Stimulated activated CD4-positive, alpha-beta T cell treated with anti-CD3 and anti-CD28 coated beads, Interleukin-2, amount 100 ng/mL, for 4 hours (primary cell): Measurements from ENCODE around the gene IMPDH2.

Source experiments
- DNase-seq: peaks from one replicate; pipeline ENCODE4 v3.0.0-alpha.2; 2020; ENCODE audit warnings: low read depth

Gene IMPDH2

GRCh38 chr3:48980295-48980694, 48.9 kb downstream of the IMPDH2 start:
- DNase-seq: no peak

GRCh38 chr3:48979451-48979850, 49.7 kb downstream of the IMPDH2 start:
- DNase-seq: no peak
